Measurements from ENCODE around the gene ZSCAN1. TPM values are rescaled to one million over a fixed set of nuclear protein-coding genes. Genes with fewer than 3 reads are reported as not detected.
A peak's percentile ranks its signal among the peaks of the same experiment; 100 is the strongest.

The ZSCAN1 gene
- total and polyA plus RNA-seq, 9 donors: 0.38 to 2.6 (median 0.75) TPM; not detected in 3

DNA sequence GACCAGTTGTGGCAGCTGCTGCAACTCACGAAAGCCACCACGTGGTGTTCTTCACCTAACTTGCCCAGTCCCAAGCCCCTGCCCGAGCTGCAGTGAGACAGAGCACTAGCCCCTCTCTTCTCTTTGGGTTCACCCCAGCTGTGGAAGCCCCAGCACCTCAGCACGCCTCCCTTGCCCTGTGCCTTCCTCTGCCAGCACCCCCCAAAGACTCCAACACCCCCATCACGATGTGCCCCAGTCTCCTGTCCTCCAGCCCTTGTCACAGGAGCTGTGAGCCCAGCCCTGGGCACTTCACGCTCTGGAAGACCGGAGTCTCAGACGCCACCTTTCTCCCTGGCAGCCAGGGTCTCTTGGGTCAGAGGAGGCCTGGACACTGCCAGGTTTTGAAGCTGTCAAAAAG is 23.0 kb downstream of the ZSCAN1 start:
- TF ChIP-seq EP300 (IDR thresholded peaks at IDR 0.05) (no peak), POLR2A (IDR thresholded peaks at IDR 0.05) (no peak)
- TF ChIP-seq, protein P1, sequence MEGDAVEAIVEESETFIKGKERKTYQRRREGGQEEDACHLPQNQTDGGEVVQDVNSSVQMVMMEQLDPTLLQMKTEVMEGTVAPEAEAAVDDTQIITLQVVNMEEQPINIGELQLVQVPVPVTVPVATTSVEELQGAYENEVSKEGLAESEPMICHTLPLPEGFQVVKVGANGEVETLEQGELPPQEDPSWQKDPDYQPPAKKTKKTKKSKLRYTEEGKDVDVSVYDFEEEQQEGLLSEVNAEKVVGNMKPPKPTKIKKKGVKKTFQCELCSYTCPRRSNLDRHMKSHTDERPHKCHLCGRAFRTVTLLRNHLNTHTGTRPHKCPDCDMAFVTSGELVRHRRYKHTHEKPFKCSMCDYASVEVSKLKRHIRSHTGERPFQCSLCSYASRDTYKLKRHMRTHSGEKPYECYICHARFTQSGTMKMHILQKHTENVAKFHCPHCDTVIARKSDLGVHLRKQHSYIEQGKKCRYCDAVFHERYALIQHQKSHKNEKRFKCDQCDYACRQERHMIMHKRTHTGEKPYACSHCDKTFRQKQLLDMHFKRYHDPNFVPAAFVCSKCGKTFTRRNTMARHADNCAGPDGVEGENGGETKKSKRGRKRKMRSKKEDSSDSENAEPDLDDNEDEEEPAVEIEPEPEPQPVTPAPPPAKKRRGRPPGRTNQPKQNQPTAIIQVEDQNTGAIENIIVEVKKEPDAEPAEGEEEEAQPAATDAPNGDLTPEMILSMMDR (IDR thresholded peaks at IDR 0.05): no peak
- Histone ChIP-seq H3K9me3 (peaks cover 0 to 13% of the 10 kb centered on the region in 2 donors), H3K27ac (no peak overlapping the region), H3K27me3 (no peaks in the 10 kb centered on the region), H3K36me3 (no peaks in the 10 kb centered on the region), H3K4me1 (ENCODE audit: insufficient read depth) (peaks cover 6% of the 10 kb centered on the region), H3K4me3 (no peak overlapping the region)
- DNase-seq: no peak
- WGBS, 3 donors: 90 to 92% (median 91%) methylated on average over 8 of the region's 8 CpGs
- intact Hi-C loops (cut with DNase I): no loop called here

GRCh38 chr19:58058467-58058866 is 24.6 kb downstream of the ZSCAN1 start:
- intact Hi-C loops (cut with DNase I): no loop called here

DNA sequence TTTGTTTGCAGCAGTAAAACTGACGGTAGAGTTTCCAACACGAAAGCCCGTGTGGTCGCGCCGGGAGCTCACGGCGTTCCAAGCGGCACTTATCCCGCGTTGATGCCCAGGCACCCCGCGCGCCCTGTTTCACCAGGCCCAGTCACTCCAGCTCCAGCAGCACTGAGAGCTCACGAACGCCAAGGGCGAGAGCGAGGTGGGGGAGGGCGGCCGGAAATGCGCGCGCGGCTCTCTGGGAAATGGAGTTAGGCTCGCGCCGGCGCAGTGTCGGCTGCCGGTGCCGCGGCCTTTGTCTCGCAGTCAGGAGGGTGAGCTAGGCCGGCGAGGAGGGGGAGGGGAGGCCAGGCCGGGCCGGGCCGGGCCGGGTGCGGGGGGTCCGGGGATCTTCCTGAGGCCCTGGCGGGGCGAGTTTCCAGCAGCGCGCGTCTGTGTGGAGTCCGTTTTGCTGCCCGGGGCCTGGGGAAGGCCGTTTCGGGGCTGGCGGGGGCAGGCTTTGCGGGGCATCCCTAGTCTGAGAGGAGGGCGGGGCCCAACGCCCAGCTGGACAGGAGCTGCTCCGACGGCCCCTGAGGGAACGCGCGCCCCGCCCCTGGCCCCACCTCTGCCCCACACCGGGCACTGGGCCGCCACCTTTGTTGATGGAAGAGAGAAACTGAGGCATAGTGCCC is 25.3 kb downstream of the ZSCAN1 start, which contains the start of gene ZNF135:
TSS of gene ZNF135 (plus strand) at position 280 of the 668 bp plus-strand sequence. CDS start 721 bp downstream, outside the sequence.
- Histone ChIP-seq H3K27ac (peak within 1 kb of the TSS; percentile 92 to 94), H3K4me3 (peak within 1 kb of the TSS; percentile 62), H3K9me3 (peaks cover 0 to 15% of the 10 kb centered on the region in 2 donors), H3K27me3 (no peaks in the 10 kb centered on the region), H3K36me3 (no peaks in the 10 kb centered on the region), H3K4me1 (ENCODE audit: insufficient read depth) (peaks cover 6% of the 10 kb centered on the region)
- DNase-seq: peak; percentile 91 to 95 (median 93)
- TF ChIP-seq POLR2A (IDR thresholded peaks at IDR 0.05) (peak; percentile 38), EP300 (IDR thresholded peaks at IDR 0.05) (no peak)
- intact Hi-C loops (cut with DNase I): no loop called here
- WGBS, 3 donors: 0 to 5% (median 1%) methylated on average over 17 to 62 of the region's 62 CpGs

More at GRCh38 chr19:58058467-58058866, 24.6 kb downstream of the ZSCAN1 start:
- WGBS, 3 donors: 85 to 87% (median 85%) methylated on average over 13 of the region's 13 CpGs
- Histone ChIP-seq H3K27me3 (no peaks in the 10 kb centered on the region), H3K4me1 (ENCODE audit: insufficient read depth) (peaks cover 6% of the 10 kb centered on the region), H3K9me3 (peaks cover 0 to 10% of the 10 kb centered on the region in 2 donors), H3K27ac (peak overlapping the region in 1 of 2 donors; percentile 94), H3K36me3 (no peaks in the 10 kb centered on the region), H3K4me3 (peak overlapping the region; percentile 62)
- peak in 1 of 5 donors; percentile 22 for DNase-seq
- TF ChIP-seq POLR2A (IDR thresholded peaks at IDR 0.05): no peak
- TF ChIP-seq EP300 (IDR thresholded peaks at IDR 0.05): no peak
- TF ChIP-seq, protein P1 (IDR thresholded peaks at IDR 0.05): no peak

DNA sequence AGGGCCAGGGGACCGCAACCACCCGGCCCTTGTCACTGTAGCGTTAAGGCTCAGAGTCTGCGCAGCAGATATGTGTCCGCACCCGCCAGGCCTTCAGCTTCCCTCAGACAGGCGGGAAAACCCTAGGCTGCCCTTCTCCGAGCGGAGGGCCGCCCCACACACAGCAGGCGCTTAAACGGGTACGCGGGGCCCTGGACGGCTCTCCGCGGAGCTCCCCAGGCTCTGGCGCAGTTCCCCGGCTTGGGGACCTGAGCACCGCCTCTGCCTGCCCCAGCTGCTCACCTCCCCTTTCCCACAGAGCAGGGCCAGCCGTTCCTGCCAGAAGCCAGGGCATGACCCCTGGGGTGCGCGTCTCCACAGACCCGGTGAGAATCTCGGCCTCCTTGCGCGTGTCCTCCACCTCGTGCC is 25.9 kb downstream of the ZSCAN1 start:
- Histone ChIP-seq H3K27ac (peak overlapping the region; percentile 92 to 94), H3K36me3 (no peaks in the 10 kb centered on the region), H3K27me3 (no peaks in the 10 kb centered on the region), H3K9me3 (peaks cover 0 to 19% of the 10 kb centered on the region in 2 donors), H3K4me1 (ENCODE audit: insufficient read depth) (peaks cover 6% of the 10 kb centered on the region), H3K4me3 (peak overlapping the region; percentile 62)
- TF ChIP-seq POLR2A (IDR thresholded peaks at IDR 0.05): no peak
- TF ChIP-seq, protein P1 (IDR thresholded peaks at IDR 0.05): no peak
- TF ChIP-seq EP300 (IDR thresholded peaks at IDR 0.05): no peak
- peak in 2 of 5 donors; percentile 24 to 41 for DNase-seq
- WGBS, 3 donors: 6 to 14% (median 11%) methylated on average over 16 to 28 of the region's 28 CpGs
- intact Hi-C loops (cut with DNase I): no loop called here

DNA sequence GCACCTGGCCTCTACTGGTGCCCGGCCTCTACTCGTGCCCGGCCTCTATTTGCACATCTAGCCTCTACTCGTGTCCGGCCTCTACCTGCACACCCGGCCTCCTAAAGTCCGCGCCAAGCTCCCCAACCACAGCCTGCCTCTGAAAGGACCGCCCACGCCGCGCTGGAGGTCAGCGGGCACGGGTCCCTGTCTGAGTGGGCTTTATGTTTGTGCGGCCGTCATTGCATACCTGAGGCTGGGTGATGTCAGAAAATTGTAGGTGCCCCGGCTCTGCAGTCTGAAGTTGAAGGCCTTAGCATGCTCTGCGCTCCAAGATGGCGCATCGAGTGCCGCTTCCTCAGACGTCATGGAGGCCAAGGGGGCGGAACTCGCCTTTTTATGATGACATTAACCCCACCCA is 26.4 kb downstream of the ZSCAN1 start:
- Histone ChIP-seq H3K27ac (no peak overlapping the region), H3K4me1 (ENCODE audit: insufficient read depth) (peaks cover 6% of the 10 kb centered on the region), H3K36me3 (no peaks in the 10 kb centered on the region), H3K4me3 (peak overlapping the region; percentile 62), H3K9me3 (peaks cover 0 to 24% of the 10 kb centered on the region in 2 donors), H3K27me3 (no peaks in the 10 kb centered on the region)
- no peak for DNase-seq
- intact Hi-C loops (cut with DNase I): no loop called here
- 83 to 92% (median 91%) methylated on average over 24 of the region's 24 CpGs for WGBS, 3 donors
- no peak for TF ChIP-seq POLR2A (IDR thresholded peaks at IDR 0.05)
- TF ChIP-seq, protein P1 (IDR thresholded peaks at IDR 0.05): no peak
- no peak for TF ChIP-seq EP300 (IDR thresholded peaks at IDR 0.05)

Measured in ovary (tissue), 9 donors.